Spleen (tissue), 7 donors: Measurements from ENCODE around the gene TMEM37.

ENCODE experiments used
- CTCF ChIP-seq, 11 experiments: fragments of 200-600 bp in 7 of 11; fragments of 450-650 bp in 4 of 11; sonication (generic) in 4 of 11; IDR thresholded peaks in 8 of 11; conservative IDR thresholded peaks in 3 of 11; 1 replicate in 7 of 11; 2 replicates in 4 of 11; pipeline versions ENCODE4 v1.4.0 to v1.8.0; 2016 to 2021; ENCODE audit warnings: antibody characterized with exemption in 11 of 11, inconsistent platforms in 4 of 11, mild to moderate bottlenecking in 1 of 11
- POLR2A ChIP-seq, 3 donors: fragments of 450-650 bp; IDR thresholded peaks; one replicate each; pipeline ENCODE4 v1.5.1; 2017; ENCODE audit warnings: antibody characterized with exemption in 3 of 3, mild to moderate bottlenecking in 1 of 3
- POLR2AphosphoS5 ChIP-seq, 3 donors: sonication (generic); formaldehyde crosslinking; IDR thresholded peaks; one replicate each; pipeline ENCODE4 v1.5.1; 2017; ENCODE audit warnings: antibody characterized with exemption in 3 of 3
- donor health status: DM: no; HTN: no; CAD: no; lungs with moderate emphysema.
- donor health status: DM: no; HTN: no; CAD: no.
- donor health status: DM: no; HTN: no; CAD: no.

DNA sequence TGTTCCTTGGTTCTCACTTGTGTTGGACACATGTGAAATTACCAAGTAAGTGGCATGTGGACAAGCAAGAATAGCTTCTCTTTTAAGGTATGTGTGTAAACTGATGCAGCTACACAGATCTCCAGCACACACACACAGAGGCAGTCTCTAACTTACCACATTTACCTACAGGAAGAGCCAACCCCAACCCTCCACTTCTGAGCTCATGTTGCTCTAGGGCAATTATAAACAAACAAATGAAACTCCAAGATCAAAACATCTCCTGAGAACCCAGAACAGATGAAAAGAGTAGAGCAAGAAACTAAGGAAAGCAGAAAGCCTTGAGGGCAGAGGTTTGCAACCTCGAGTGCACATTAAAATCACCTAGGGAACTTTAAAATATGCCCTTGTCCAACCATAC lies 16.0 kb upstream of the TMEM37 start:
- TF ChIP-seq CTCF (IDR thresholded peaks at IDR 0.05 in 8 of 11, conservative IDR thresholded peaks at IDR 0.05 in 3 of 11) (no peak), POLR2A (IDR thresholded peaks at IDR 0.05) (no peak), POLR2AphosphoS5 (IDR thresholded peaks at IDR 0.05) (no peak)
